Measurements from ENCODE around the gene STK25.

STK25 gene

DNA sequence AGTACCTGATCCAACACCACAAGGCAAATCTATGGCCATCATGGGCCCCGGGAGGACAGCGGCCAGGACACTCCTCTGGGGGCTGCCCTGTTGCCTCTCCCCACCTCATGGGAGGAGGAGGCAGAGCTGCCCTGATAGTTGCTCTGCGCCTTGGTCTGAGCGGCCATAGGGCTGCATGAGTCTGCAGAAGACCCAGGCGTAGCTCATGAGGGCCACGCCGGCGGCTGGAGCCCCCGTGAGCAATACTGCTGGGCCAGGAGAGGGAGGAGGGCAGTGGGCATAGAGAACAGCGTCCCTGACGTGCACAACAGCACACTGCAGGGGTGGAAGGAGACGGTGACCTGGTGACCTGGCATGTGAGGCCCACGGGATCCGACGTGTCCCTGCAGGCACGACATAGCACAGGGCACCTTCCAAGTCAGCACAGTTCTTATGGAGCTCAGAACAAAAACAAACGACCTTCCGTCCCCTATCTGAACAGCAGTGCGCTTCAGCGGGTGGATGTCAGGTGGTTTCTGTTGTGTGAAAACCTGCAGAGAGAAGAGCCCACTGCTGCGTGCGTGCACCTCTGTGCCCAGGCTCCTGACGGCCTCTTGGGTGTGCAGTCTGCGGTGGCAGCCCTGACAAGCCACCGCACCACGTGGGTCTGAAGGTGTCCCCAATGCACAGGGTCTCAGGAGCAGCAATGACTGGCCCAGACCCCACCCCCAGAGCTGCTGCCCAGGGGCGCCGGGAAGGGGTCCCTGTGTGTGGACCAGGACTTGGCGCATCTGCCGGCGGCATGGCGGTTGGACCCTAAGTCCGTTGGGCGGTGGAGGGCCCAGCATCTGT is 13.0 kb downstream of the STK25 start:
- Histone ChIP-seq H3K79me1 (ENCODE audit: low read depth, low read length) (peaks cover 14% of the 10 kb centered on the region), H2AFZ (ENCODE audit: low read length) (no peak overlapping the region), H2BK5ac (ENCODE audit: low read length) (peak overlapping the region; percentile 87), H2AK5ac (ENCODE audit: low read depth, low read length) (no peak overlapping the region), H3K23ac (ENCODE audit: low read depth, low read length, poor library complexity) (peak overlapping the region; percentile 80), H3K9me3 (replicated peaks in 1 of 2; ENCODE audit: control insufficient read depth in 2 of 2, insufficient read depth in 1 of 2, low read depth in 1 of 2, low read length in 2 of 2) (no peaks in the 10 kb centered on the region), H3K18ac (ENCODE audit: low read length) (no peak overlapping the region), H2BK15ac (ENCODE audit: low read length) (no peak overlapping the region), H4K91ac (ENCODE audit: low read depth, low read length, poor library complexity) (no peak overlapping the region), H3K4me1 (ENCODE audit: control insufficient read depth in 2 of 2, insufficient read depth in 1 of 2, low read depth in 1 of 2, low read length in 2 of 2) (no peaks in the 10 kb centered on the region), H3K4me3 (ENCODE audit: low read length in 2 of 2) (no peak overlapping the region), H2BK12ac (ENCODE audit: low read length) (no peak overlapping the region), H4K8ac (ENCODE audit: low read depth, low read length) (peak overlapping the region; percentile 43), H2BK120ac (ENCODE audit: low read depth, low read length) (no peak overlapping the region), H3K36me3 (replicated peaks in 1 of 2; ENCODE audit: control insufficient read depth in 2 of 2, insufficient read depth in 2 of 2, low read length in 2 of 2) (peaks cover 57 to 79% of the 10 kb centered on the region in 2 donors), H3K14ac (ENCODE audit: low read length) (no peak overlapping the region), H3K27me3 (ENCODE audit: control insufficient read depth in 3 of 3, insufficient read depth in 3 of 3, low read depth in 1 of 3, low read length in 3 of 3) (no peaks in the 10 kb centered on the region), H3K4me2 (ENCODE audit: insufficient read depth, low read length, poor library complexity, severe bottlenecking) (no peak overlapping the region), H3K9ac (ENCODE audit: low read depth, low read length, poor library complexity) (no peak overlapping the region), H3K4ac (ENCODE audit: low read length) (no peak overlapping the region), H3K27ac (replicated peaks; ENCODE audit: low read length) (no peak overlapping the region)
- WGBS, 2 donors (ENCODE audit: extremely low coverage in 2 of 2, insufficient read length in 2 of 2, insufficient replicate concordance in 1 of 2): no CpG with 5 or more reads among the region's 34 CpGs
- DNase-seq (ENCODE audit: low spot score): no peak

DNA sequence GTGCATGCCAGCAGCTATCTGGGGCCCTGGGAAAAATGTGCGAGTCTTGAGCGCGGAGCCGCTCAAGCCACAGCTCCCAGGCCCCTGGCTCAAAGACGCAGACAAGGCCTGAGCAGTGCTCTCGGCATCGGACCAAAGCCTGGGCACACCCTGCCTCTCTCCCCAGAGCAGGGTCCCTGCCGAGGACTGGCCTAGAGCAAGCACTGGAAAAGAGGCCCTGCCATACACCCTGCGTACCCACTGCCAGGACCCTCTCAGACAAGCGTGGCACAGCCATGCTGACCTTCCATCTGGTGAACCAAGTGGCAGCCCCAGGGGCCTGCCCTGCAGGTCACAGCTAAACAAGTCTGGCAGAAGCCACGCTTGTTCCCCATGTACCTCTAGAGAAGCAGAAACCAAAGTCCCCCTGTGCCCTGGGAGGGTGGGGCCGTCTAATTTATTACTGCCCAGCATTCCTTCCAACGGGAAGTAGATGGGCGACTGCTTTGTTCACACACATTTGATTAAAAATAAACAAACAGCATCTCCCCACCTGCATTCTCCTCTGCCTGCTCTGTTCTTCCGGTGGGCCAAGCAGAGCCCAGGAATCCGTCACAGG is 14.0 kb downstream of the STK25 start:
- no peak overlapping the region for H2BK12ac ChIP-seq (ENCODE audit: low read length)
- H2BK120ac ChIP-seq (ENCODE audit: low read depth, low read length): no peak overlapping the region
- H3K36me3 ChIP-seq (replicated peaks in 1 of 2; ENCODE audit: control insufficient read depth in 2 of 2, insufficient read depth in 2 of 2, low read length in 2 of 2): peaks cover 52 to 69% of the 10 kb centered on the region in 2 donors
- no peak overlapping the region for H3K27ac ChIP-seq (replicated peaks; ENCODE audit: low read length)
- H4K8ac ChIP-seq (ENCODE audit: low read depth, low read length): no peak overlapping the region
- no peak for DNase-seq (ENCODE audit: low spot score)
- peaks cover 14% of the 10 kb centered on the region for H3K79me1 ChIP-seq (ENCODE audit: low read depth, low read length)
- H3K23ac ChIP-seq (ENCODE audit: low read depth, low read length, poor library complexity): no peak overlapping the region
- H2AK5ac ChIP-seq (ENCODE audit: low read depth, low read length): no peak overlapping the region
- WGBS, 2 donors (ENCODE audit: extremely low coverage in 2 of 2, insufficient read length in 2 of 2, insufficient replicate concordance in 1 of 2): no CpG with 5 or more reads among the region's 16 CpGs
- H3K9me3 ChIP-seq (replicated peaks in 1 of 2; ENCODE audit: control insufficient read depth in 2 of 2, insufficient read depth in 1 of 2, low read depth in 1 of 2, low read length in 2 of 2): no peaks in the 10 kb centered on the region
- no peaks in the 10 kb centered on the region for H3K27me3 ChIP-seq (ENCODE audit: control insufficient read depth in 3 of 3, insufficient read depth in 3 of 3, low read depth in 1 of 3, low read length in 3 of 3)
- H3K4me1 ChIP-seq (ENCODE audit: control insufficient read depth in 2 of 2, insufficient read depth in 1 of 2, low read depth in 1 of 2, low read length in 2 of 2): no peaks in the 10 kb centered on the region
- no peak overlapping the region for H2BK15ac ChIP-seq (ENCODE audit: low read length)
- H2BK5ac ChIP-seq (ENCODE audit: low read length): no peak overlapping the region
- no peak overlapping the region for H3K9ac ChIP-seq (ENCODE audit: low read depth, low read length, poor library complexity)
- no peak overlapping the region for H3K14ac ChIP-seq (ENCODE audit: low read length)
- no peak overlapping the region for H2AFZ ChIP-seq (ENCODE audit: low read length)
- H3K4me2 ChIP-seq (ENCODE audit: insufficient read depth, low read length, poor library complexity, severe bottlenecking): no peak overlapping the region
- H3K4me3 ChIP-seq (ENCODE audit: low read length in 2 of 2): no peak overlapping the region
- H3K4ac ChIP-seq (ENCODE audit: low read length): no peak overlapping the region
- no peak overlapping the region for H3K18ac ChIP-seq (ENCODE audit: low read length)
- H4K91ac ChIP-seq (ENCODE audit: low read depth, low read length, poor library complexity): no peak overlapping the region

DNA sequence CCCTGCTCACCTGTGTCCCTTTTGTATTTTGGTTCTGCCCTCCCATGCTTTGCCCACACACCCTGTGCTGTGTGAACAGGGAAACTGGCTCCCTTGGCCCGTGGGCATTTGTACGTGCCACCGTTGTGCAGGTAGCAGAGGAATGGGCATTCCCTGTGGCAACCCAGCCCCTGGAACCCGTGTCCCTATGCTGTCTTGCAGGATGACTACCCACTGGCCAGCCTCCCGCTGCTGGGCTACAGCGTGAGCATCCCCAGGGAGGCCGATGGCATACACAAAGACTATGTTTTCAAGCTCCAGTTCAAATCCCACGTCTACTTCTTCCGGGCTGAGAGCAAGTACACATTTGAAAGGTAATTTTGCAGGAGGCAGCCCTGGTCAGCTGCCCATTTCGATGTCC is 15.3 kb downstream of the STK25 start:
- Histone ChIP-seq H2AFZ (ENCODE audit: low read length) (no peak overlapping the region), H2BK5ac (ENCODE audit: low read length) (no peak overlapping the region), H3K9me3 (replicated peaks in 1 of 2; ENCODE audit: control insufficient read depth in 2 of 2, insufficient read depth in 1 of 2, low read depth in 1 of 2, low read length in 2 of 2) (no peaks in the 10 kb centered on the region), H3K14ac (ENCODE audit: low read length) (no peak overlapping the region), H3K4ac (ENCODE audit: low read length) (no peak overlapping the region), H4K8ac (ENCODE audit: low read depth, low read length) (no peak overlapping the region), H3K9ac (ENCODE audit: low read depth, low read length, poor library complexity) (no peak overlapping the region), H3K27ac (replicated peaks; ENCODE audit: low read length) (no peak overlapping the region), H3K23ac (ENCODE audit: low read depth, low read length, poor library complexity) (no peak overlapping the region), H3K36me3 (replicated peaks in 1 of 2; ENCODE audit: control insufficient read depth in 2 of 2, insufficient read depth in 2 of 2, low read length in 2 of 2) (peaks cover 39 to 56% of the 10 kb centered on the region in 2 donors), H2AK5ac (ENCODE audit: low read depth, low read length) (no peak overlapping the region), H2BK120ac (ENCODE audit: low read depth, low read length) (no peak overlapping the region), H3K4me2 (ENCODE audit: insufficient read depth, low read length, poor library complexity, severe bottlenecking) (no peak overlapping the region), H3K79me1 (ENCODE audit: low read depth, low read length) (peaks cover 4% of the 10 kb centered on the region), H4K91ac (ENCODE audit: low read depth, low read length, poor library complexity) (no peak overlapping the region), H3K4me1 (ENCODE audit: control insufficient read depth in 2 of 2, insufficient read depth in 1 of 2, low read depth in 1 of 2, low read length in 2 of 2) (no peaks in the 10 kb centered on the region), H2BK12ac (ENCODE audit: low read length) (no peak overlapping the region), H3K18ac (ENCODE audit: low read length) (no peak overlapping the region), H3K27me3 (ENCODE audit: control insufficient read depth in 3 of 3, insufficient read depth in 3 of 3, low read depth in 1 of 3, low read length in 3 of 3) (no peaks in the 10 kb centered on the region), H2BK15ac (ENCODE audit: low read length) (no peak overlapping the region), H3K4me3 (ENCODE audit: low read length in 2 of 2) (no peak overlapping the region)
- WGBS, 2 donors (ENCODE audit: extremely low coverage in 2 of 2, insufficient read length in 2 of 2, insufficient replicate concordance in 1 of 2): no CpG with 5 or more reads among the region's 10 CpGs
- DNase-seq (ENCODE audit: low spot score): no peak

DNA sequence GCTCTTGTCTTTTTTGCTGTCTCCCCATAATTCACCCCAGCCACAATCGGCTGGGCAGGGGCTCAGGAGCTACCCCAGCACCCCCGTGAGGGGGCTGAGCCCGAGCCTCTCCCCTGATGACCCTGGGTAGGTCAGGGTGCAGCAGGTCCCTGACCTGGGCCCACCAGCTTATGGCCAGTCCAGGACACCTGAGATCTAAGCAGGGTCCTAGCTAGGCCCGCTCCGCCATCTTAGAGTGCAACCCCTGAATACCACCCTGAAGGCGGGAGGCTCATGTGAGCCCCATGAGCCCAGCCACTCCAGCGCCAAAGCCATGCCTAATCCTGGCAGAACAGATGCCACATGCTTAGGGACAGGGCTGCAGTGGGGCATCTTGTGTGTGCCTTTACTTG is 16.2 kb downstream of the STK25 start:
- no peak overlapping the region for H3K4me3 ChIP-seq (ENCODE audit: low read length in 2 of 2)
- H3K9me3 ChIP-seq (replicated peaks in 1 of 2; ENCODE audit: control insufficient read depth in 2 of 2, insufficient read depth in 1 of 2, low read depth in 1 of 2, low read length in 2 of 2): no peaks in the 10 kb centered on the region
- WGBS, 2 donors (ENCODE audit: extremely low coverage in 2 of 2, insufficient read length in 2 of 2, insufficient replicate concordance in 1 of 2): no CpG with 5 or more reads among the region's 7 CpGs
- peaks cover 31 to 49% of the 10 kb centered on the region in 2 donors for H3K36me3 ChIP-seq (replicated peaks in 1 of 2; ENCODE audit: control insufficient read depth in 2 of 2, insufficient read depth in 2 of 2, low read length in 2 of 2)
- no peaks in the 10 kb centered on the region for H3K79me1 ChIP-seq (ENCODE audit: low read depth, low read length)
- H3K27me3 ChIP-seq (ENCODE audit: control insufficient read depth in 3 of 3, insufficient read depth in 3 of 3, low read depth in 1 of 3, low read length in 3 of 3): no peaks in the 10 kb centered on the region
- H3K4ac ChIP-seq (ENCODE audit: low read length): no peak overlapping the region
- no peak overlapping the region for H2AK5ac ChIP-seq (ENCODE audit: low read depth, low read length)
- no peak overlapping the region for H3K27ac ChIP-seq (replicated peaks; ENCODE audit: low read length)
- H4K8ac ChIP-seq (ENCODE audit: low read depth, low read length): no peak overlapping the region
- H2BK12ac ChIP-seq (ENCODE audit: low read length): no peak overlapping the region
- no peak overlapping the region for H3K14ac ChIP-seq (ENCODE audit: low read length)
- no peak overlapping the region for H3K18ac ChIP-seq (ENCODE audit: low read length)
- H2AFZ ChIP-seq (ENCODE audit: low read length): no peak overlapping the region
- no peak overlapping the region for H3K4me2 ChIP-seq (ENCODE audit: insufficient read depth, low read length, poor library complexity, severe bottlenecking)
- H3K4me1 ChIP-seq (ENCODE audit: control insufficient read depth in 2 of 2, insufficient read depth in 1 of 2, low read depth in 1 of 2, low read length in 2 of 2): no peaks in the 10 kb centered on the region
- H2BK5ac ChIP-seq (ENCODE audit: low read length): no peak overlapping the region
- no peak overlapping the region for H2BK15ac ChIP-seq (ENCODE audit: low read length)
- no peak overlapping the region for H2BK120ac ChIP-seq (ENCODE audit: low read depth, low read length)
- H3K23ac ChIP-seq (ENCODE audit: low read depth, low read length, poor library complexity): no peak overlapping the region
- H4K91ac ChIP-seq (ENCODE audit: low read depth, low read length, poor library complexity): no peak overlapping the region
- no peak overlapping the region for H3K9ac ChIP-seq (ENCODE audit: low read depth, low read length, poor library complexity)
- DNase-seq (ENCODE audit: low spot score): no peak

All from neuronal stem cell (in vitro differentiated cells).